Stimulated activated CD4-positive, alpha-beta T cell treated with anti-CD3 and anti-CD28 coated beads, Interleukin-12 subunit alpha, Interleukin-12 subunit beta, amount 100 ng/mL, for 24 hours (primary cell): ENCODE measurements around the gene FOXP1.
A peak's percentile ranks its signal among the peaks of the same experiment; 100 is the strongest.
"Not testable (repeated sequence)": the region's sequence is repeated elsewhere in the genome, so short reads cannot be mapped to it uniquely, and the experiment has no call there.

Source experiments
- DNase-seq, 2 experiments: peaks; one replicate each; pipeline ENCODE4 v3.0.0-alpha.2; 2020; ENCODE audit warnings: low read depth in 2 of 2

Gene FOXP1

DNA sequence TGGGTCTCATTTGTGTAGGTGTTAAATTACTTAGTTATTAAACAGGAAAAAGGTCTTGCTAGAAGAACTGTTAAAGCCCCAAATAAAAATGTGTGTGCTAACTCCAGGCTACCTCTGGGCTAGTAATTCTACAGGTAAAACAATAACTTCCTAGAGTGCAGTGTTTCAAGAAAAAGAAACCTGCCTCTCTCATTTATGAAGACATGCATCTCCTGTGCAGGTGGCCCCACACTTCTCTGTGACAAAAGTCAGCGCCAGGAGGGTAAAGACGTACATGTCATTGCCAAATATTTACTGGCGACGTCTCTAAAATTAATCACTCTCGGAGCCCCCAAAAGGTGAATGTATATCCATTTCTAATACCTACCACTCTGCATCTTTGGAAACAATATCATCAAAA, 131.7 kb downstream of the FOXP1 start:
- DNase-seq = no peak

DNA sequence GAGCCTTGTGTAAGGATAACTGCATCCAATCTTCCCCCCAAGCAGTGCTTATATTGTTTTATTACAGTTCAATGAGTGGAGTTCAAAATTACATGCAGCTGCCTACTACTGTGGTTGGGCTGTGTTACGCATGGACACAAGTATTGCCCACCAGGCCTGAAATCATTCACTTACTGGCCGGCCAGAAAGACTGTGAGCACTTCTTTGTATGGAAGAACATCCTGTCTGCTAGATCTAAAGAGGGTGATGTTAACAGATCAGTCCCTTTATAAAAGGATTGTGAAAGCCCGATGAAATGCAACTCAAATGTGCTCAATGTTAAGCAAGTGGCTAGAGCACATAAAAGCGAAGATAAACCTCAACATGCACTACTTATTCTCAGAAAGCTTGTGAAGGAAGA, 132.5 kb downstream of the FOXP1 start:
- DNase-seq = no peak

DNA sequence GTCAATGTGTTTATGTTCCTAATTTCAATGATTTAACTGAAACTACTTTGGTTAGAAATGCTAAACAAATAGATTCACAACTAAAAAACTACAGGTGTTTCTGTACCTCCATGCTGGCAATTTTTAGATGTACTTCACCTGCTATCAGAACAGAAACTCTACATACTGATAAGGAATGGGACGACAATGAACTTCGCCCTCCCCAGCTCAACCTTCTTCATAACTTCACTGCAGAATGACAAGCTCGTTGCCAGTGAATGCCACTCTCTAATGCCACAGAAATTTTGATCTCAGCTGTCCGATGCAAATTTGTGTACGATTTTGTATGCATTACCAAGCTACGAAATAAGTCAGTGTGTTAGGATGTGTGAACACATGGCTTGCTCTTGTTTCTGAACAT, 133.4 kb downstream of the FOXP1 start:
- DNase-seq = no peak

DNA sequence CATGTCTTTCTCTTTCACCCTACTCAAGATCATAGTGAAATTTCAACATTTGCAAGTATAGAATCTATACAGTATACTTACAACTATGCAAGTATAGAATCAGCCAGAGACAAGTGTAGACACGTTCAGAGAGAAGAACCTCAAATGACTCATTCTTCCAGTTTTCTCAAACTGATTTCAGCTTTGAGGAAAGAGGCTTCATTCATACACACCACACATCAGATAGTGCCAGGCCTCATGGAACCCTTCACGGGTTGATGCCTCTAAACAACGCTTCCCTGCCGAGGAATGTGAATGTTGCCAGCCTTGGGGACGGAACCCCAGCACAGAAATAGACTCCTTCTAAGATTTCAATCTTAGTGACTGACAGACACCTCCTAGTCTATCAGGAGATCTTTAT, 135.7 kb downstream of the FOXP1 start:
- no peak for DNase-seq

DNA sequence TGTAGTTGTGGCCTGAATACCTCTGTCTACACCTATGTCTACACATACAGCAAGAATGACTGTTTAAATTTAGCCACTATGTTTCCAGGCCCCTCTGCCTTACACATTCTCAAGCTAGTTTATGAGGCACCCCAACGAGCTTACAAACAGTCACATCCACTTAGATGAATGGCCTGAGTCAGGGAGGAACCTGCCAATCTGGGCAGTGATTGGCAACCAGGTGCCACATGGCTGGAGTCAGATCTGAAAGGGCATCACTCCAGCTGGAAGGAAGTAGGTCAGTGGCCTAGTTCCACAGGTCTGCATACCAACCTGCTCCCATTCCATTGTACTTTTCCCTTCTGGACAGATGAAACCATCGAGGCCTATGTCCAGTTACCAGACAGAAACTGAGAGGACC, 136.3 kb downstream of the FOXP1 start:
- no peak for DNase-seq

DNA sequence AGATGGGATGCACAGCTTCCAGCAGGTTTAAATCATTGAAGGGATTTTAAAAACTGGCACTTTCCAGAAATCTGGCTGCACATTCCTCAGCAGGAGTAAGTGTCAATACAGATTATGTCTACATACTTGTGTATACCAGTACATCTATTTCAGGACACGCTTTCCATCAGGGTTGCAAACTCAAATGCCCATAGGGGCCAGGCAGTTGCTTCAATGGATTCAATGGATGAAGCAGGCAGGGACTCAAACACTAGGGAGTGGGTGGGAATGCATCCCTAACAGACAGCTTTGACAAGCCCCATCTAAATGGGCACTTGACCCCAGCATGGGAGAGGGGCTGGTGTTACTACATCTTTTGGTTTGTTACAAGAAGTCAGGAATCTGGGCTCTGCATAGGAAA, 136.8 kb downstream of the FOXP1 start:
- DNase-seq = no peak

DNA sequence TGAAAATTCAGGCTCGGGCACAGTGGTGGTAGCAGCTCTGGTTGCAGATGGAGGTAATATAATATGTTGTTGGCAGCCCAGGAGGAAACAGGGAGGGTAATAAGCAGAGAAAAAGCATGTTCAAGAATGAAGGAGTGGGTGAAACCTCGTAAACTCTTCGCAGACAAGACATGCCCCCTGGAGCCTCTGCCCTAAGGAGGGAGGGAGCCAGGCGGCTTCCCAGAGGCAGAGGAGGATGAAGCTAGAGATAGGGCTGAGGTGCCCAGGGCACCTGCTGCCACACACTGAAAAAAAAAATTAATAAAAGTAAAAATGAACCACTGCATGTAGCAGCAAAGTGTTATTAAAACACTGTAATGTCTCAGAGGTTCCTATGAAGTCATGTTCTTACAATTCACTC, 137.3 kb downstream of the FOXP1 start:
- no peak for DNase-seq

DNA sequence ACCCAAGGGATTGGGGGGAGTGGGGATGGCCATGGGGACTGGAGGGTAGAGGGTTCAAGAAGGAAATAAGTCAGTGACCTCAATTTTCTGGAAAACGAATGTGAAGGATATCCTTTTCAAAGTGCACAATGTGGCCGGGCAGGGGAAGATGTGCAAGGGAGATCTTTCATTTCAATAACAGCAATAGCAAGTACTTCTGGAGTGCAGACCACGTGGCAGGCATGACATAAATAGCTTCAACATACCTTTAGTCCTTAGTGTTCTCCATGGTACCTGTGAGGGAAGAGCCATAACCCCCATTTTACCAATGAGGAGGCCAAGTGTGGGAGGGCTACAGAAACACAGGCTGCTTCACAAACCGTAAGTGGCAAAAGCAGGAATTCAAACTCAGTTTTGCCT, 138.7 kb downstream of the FOXP1 start:
- no peak for DNase-seq

DNA sequence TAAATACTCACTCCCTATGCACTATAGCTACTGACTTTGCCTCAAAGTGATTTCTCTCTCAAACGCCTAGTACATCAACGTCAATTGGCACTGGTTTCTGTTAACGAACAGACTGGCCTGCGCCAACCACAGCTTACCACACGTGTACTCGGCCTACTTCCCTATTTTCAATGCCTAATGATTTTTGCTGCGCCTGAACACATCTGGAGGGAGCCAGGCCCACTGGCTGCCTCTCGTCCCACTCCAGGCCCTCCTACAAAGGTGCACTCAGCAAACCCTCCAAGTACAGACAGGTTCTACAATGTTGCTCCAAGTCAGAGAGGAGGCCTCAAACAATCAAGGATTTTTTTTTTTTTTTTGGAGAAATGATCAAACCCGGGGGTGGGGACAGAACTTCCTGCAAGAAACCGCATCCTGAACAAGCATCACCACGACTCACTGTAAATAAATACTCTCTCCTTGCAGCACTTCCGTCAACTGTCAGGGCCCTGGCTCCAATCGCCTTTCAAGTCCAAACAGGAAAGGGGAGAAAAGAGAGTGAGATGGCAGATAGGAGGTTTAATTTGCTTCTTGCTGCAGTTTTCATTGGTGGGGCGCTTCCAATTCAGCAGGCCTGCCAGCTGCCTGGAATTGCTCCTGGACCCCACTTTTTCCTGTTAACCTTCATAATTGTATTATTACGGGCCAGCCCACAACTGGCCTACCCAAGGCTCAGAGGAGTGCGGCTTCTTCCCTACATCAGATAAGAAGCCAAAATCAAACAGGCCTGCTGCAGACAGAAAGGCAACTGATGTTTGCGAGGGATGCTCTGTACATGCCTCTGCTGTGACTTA, 139.3 kb downstream of the FOXP1 start:
- peak in 1 of 2 experiments; percentile 48 for DNase-seq

DNA sequence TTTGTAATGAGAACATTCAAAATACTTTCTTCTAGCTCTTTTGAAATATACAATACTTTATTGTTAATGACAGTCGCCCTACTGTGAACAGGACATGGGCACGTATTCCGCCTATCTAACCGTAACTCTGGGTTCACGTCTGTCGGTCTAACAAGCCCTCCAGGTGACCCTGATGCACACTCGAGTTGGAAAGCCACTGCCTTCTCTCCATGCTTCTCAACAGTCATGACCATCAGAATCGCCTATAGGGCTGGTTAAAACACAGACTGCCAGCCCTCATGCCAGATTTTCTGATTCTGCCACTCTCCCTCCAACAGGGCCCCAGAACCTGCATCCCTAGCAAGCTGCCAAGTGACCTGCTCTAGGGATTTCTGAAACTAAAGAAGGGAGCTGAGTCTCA, 140.2 kb downstream of the FOXP1 start:
- DNase-seq = no peak

DNA sequence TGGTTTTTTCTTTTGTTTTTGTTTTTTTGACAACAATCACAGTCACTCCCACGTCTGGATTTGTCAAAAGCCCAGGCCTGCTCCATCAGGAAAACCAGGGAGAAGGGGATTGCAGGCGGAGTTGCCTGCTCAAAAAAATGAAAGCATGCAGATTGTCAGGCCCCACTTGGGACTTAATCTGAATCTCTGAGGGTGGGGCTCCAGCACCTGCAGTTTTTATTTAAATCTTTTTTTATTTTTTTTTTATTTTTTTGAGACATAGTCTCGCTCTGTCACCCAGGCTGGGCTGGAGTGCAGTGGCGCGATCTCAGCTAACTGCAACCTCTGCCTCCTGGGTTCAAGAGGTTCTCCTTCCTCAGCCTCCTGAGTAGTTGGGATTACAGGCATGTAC, 140.9 kb downstream of the FOXP1 start:
- DNase-seq = no peak

DNA sequence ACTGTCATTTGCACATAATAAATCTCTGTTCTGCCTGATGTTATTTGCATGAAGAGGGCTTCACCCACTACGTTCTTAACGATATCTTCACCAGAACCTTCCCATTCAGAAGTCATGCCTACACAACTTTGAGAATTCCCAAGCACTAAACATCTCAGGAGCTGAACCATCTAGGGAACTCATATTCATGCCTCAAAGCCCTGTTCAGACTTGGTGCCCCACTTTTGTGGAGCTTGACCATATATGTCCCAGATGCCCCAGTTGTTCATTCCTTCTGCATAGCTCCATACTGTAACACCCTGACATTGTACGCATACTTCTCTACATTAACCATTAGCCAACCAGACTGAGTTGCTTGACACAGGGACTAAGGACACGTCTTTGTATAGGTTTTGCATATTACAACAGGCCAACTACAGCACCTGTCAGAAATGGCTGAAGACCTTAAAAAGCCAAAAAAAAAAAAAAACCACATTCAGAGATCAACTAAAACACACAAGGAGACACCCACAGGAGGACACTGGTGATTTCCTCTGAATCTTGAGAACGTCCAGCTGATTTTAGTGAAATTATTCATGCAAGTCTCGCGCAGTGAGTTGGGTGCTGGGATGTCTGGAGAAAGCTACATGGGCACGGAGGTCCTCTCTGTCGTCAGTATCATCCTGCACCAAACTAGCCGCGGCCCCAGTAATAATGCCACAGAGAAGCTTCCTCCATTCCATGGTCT, 141.4 kb downstream of the FOXP1 start:
- DNase-seq = no peak

DNA sequence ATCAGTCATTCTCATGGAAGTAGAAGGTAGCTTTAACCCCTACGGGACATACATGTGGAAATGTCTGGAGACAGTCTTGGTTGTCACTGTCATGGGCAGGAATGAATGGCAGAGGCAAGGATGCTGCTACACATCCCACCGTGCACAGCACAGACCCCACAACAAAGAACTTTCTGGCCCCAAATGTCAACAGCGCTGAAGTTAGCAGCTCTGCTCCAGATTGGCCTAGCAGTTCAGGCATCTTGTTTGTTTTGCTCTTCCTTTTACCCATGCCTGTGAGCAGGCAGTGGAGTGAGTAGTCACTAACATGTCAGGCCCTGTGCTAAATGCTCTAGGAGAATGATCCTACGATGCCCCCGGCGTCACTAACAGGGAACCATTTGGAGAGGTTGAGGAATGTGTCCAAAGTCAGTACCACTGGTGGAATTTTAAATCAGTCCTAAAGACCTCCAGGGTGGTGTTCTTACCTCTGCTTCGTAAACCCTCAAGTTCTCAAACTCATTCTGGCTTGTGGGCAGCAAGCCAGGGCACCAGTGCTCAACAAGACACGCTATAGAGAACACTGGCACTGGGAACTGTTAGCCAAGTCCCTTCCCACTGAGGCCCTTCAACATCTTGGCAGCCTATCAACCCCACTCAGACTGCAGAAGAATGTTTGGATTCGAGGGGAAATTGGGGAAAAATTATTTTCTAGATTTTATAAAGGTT, 142.2 kb downstream of the FOXP1 start:
- DNase-seq = no peak

DNA sequence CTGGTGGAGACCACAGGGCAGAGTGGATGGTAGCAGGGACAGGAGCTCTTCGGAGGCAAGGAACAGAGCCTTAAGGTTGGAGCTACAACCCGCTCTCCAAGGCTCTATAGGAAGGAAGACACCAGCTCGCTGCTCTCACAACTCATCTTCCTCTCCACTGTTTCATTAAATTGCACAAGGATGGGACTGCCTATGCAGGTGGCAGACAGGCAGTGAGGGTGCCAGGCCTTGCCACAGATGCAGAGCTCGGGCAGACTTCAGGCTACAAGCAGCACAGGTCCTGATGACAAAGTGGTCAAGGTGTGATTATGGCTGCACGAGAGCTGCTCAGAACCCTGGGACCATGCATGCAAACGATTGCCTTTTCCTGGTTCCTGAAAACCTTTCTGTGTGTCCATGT, 144.6 kb downstream of the FOXP1 start:
- DNase-seq = no peak

DNA sequence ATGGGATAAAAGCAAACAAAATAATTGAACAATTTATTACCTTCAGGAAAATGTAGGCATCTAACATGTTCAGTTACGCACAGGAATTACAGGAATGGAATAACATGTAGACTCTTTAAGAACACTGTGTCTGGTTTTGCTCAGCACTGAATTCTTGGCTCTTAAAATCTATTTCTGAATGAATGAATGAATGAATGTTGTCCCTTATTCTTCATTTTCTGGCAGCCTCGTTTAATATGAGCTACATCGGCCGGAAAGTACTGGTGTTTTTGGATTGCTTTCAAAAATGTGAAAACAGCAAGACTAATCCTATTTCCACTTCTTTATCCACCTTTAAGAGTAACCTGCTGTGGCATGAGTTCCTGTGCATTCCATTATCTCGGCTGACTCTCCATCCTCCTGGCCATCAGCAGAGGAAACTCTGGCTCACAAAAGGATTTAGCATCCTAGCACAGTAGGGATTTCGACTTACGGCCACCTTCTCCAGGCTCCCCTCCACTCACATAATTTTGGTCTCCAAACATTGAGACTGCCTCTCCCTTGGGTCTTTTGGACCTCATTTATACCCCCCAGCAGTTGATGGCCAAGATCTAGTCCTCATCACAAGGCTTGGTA, 145.3 kb downstream of the FOXP1 start:
- DNase-seq = no peak

DNA sequence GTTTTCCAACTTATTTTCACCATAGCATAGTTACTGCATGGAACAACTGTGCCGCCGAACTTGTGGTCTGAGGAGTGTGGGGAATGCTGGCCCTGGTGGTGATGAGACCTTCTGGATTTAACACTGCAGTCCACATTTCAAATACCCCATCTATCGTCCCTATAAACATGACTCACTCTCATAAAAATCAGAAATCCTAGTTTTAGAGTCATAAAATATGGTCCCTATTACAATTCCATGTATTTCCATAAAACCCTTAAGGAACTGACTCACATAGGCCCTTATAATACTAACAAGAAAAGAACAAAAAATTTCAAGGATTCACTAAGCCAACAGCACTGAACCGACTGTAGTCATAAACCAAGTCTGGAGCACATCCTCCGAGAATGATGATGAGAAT, 147.2 kb downstream of the FOXP1 start:
- no peak for DNase-seq

DNA sequence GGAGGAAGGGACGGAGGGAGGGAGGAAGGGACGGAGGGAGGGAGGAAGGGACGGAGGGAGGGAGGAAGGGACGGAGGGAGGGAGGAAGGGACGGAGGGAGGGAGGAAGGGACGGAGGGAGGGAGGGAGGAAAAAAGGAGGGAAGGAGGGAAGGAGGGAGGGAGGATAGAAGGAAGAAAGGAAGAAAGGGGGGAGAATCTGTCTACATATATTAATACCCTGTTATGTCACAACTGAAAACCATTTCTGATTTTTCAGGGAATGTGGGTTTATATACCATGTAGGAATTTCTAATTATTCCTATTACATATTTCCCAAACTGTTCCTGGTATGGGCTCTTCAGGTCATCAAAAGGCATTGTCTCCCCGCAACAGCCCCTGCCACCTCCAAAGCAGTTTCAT, 147.7 kb downstream of the FOXP1 start:
- not testable (repeated sequence) for DNase-seq

DNA sequence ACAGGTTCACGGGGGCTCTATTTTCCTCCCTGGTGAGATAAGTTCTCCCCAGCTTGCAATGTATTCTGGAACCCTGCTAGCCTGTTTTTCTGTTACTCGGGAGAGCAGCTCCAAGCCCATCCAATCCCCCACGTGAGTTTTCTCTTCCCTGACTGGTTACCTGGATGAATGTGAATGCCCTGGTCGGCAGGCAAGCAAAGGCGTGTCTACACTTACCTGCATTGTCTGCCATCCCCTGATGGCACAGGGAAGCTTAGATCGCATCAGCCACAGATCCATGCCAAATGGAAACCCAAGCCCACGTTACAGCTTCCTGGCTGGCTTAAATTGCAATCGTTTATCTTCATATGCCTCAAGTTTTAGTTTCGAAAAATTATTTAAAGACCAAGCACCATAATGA, 149.9 kb downstream of the FOXP1 start:
- DNase-seq = no peak

DNA sequence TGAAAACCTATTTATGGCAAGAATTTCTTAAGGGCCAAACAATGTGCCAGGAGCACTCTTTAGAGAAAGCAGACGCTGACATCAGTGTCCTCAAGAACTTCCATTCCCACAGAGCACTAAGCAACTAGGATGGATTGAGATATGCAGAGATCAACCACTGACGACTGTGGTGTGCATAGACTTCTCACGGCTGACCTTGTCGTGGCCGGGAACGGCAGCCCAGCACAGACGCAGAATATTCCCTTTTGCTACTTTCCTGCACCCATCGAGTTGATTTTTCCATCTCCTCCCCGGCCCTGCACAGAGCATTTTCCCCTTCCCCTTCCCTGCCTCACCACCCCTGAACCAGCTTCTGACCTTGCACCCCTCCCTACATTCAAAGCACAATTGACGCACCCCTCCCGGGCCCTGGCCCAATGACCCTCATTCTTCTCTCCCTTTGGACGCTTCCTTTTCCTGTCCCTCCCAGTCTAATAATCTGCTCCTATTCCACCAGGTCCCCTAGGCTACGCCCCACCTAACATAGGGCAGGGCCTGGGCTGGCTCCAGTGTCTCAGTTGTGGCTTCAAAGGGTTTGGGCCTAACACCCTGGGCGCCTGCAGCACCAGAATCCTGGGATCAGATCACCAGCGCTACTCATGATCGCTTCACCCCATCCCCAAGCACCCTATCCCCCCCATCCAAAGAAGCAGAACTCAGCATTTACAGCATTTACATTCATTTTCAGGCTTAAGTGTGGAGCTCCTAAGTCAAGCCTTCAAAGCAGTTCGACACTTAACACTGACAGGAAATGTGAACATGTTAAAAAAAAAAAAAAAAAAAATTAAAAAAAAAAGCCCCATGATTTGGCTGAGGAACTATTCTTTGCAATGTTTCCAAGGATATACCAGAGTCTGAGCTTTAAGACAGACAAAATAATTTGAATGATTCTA, 151.2 kb downstream of the FOXP1 start:
- no peak for DNase-seq

DNA sequence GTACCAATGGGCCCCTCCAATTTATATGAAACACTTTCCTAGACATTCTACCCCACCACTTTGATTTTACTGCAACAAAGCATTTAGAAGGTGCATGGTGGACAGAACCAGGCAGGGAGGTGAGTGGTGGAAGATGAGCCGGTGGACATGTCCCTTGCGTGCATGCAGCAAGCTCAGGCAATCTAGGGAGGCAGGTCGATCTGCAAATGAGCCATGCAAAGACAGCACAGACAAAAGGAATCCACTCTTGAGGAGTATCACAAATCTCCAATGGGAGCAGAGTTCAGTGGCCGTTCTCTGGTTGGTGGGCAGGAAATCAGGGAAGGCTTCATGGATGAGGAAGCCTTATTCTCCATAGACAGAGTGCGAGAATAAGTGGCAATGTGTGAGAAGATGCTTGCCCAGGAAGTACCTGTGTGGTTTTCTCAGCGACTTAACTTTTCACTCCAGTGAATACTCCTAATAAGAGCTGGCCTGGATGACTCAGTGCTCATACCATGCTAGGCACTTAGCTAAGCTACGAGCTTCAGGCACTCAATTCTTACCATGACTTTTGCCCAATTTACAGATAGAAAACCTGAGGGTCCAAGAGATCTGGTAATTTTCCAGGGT, 152.5 kb downstream of the FOXP1 start:
- DNase-seq = no peak

DNA sequence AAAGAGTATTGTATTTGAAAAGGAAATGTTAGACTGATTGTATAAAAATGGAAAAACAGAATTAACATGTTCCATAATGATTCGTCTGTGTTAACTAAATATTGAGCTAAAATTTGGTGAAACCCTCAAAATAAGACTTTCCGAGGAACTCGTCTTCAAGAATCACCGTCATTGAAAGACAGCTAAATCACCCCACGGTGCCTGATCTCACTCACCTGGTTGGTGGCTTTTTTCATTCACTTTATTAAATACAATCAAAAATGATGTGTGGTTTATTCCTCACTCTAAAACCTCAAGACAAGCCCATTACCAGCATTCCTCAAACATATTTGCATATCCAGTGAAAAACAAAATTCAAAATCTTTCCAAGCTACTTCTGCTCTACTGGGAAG, 153.9 kb downstream of the FOXP1 start:
- no peak for DNase-seq
